ENCODE data around the gene STAMBPL1. TPM values are rescaled to one million over a fixed set of nuclear protein-coding genes. Genes with fewer than 3 reads are reported as not detected.

Gene STAMBPL1
- total and polyA plus RNA-seq, 2 donors (not counting 1 experiment from before 2014, with no cell fraction given) = 45.6 to 72.5 TPM

DNA sequence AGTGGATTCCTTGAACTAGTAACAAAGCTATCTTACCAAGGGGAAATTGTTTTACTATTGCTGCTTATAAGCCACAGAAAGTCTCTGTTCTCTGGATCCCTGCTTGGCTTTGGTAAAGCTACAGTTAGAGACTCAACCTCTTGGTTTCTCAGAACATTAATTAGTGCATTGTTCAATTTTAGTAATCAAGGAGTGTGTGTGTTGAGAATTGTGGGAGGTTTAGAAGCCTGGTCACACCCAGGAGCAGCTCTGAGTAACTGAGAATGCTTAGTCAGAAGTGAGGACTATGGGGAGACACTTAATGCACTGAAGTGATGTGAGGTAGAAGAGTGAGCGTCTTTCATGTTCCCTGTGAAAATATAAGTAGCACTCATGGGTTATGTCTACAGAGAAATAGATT is 80.8 kb downstream of the STAMBPL1 start:
- TF ChIP-seq EZH2 (IDR thresholded peaks at IDR 0.05; ENCODE audit: low read length, missing control alignments) (no peak), CTCF (conservative IDR thresholded peaks at IDR 0.05 in 1 of 2, IDR thresholded peaks at IDR 0.05 in 1 of 2; ENCODE audit: low read depth in 1 of 2, low read length in 2 of 2) (no peak)
- H3K27ac ChIP-seq (ENCODE audit: insufficient read depth, low read length) = no peak overlapping the region
- H3K4me3 ChIP-seq (replicated peaks in 1 of 4; ENCODE audit: control extremely low read depth in 1 of 4, insufficient read depth in 1 of 4, low read depth in 3 of 4, low read length in 4 of 4) = no peak overlapping the region
- no peaks in the 10 kb centered on the region for H3K4me1 ChIP-seq (ENCODE audit: control insufficient read depth, extremely low read depth, insufficient read depth, low read length)
- no peaks in the 10 kb centered on the region for H3K27me3 ChIP-seq (ENCODE audit: control insufficient read depth, insufficient read depth, low read length)
- H3K79me2 ChIP-seq (ENCODE audit: control insufficient read depth, insufficient read depth, low read length) = no peaks in the 10 kb centered on the region
- no peak overlapping the region for H2AFZ ChIP-seq (ENCODE audit: low read length)
- H3K4me2 ChIP-seq (ENCODE audit: extremely low read depth, insufficient read depth, low read length) = no peak overlapping the region
- no peaks in the 10 kb centered on the region for H3K9me3 ChIP-seq (ENCODE audit: control insufficient read depth, insufficient read depth, low read depth, low read length)
- no peaks in the 10 kb centered on the region for H4K20me1 ChIP-seq (ENCODE audit: control insufficient read depth, extremely low read depth, insufficient read depth, low read length)
- no peak for DNase-seq (ENCODE audit: low read depth in 2 of 2)
- H3K36me3 ChIP-seq (ENCODE audit: control insufficient read depth, insufficient read depth, low read length) = no peaks in the 10 kb centered on the region
- H3K9ac ChIP-seq (ENCODE audit: insufficient read depth, low read length) = no peak overlapping the region

GRCh38 chr10:88961266-88961665 is 81.2 kb downstream of the STAMBPL1 start:
- Histone ChIP-seq H3K9ac (ENCODE audit: insufficient read depth, low read length) (no peak overlapping the region), H3K4me3 (replicated peaks in 1 of 4; ENCODE audit: control extremely low read depth in 1 of 4, insufficient read depth in 1 of 4, low read depth in 3 of 4, low read length in 4 of 4) (no peak overlapping the region), H2AFZ (ENCODE audit: low read length) (no peak overlapping the region), H3K27ac (ENCODE audit: insufficient read depth, low read length) (no peak overlapping the region), H3K9me3 (ENCODE audit: control insufficient read depth, insufficient read depth, low read depth, low read length) (no peaks in the 10 kb centered on the region), H4K20me1 (ENCODE audit: control insufficient read depth, extremely low read depth, insufficient read depth, low read length) (no peaks in the 10 kb centered on the region), H3K79me2 (ENCODE audit: control insufficient read depth, insufficient read depth, low read length) (no peaks in the 10 kb centered on the region), H3K36me3 (ENCODE audit: control insufficient read depth, insufficient read depth, low read length) (no peaks in the 10 kb centered on the region), H3K4me2 (ENCODE audit: extremely low read depth, insufficient read depth, low read length) (no peak overlapping the region), H3K27me3 (ENCODE audit: control insufficient read depth, insufficient read depth, low read length) (no peaks in the 10 kb centered on the region), H3K4me1 (ENCODE audit: control insufficient read depth, extremely low read depth, insufficient read depth, low read length) (no peaks in the 10 kb centered on the region)
- DNase-seq (ENCODE audit: low read depth in 2 of 2) = no peak
- TF ChIP-seq EZH2 (IDR thresholded peaks at IDR 0.05; ENCODE audit: low read length, missing control alignments) (no peak), CTCF (conservative IDR thresholded peaks at IDR 0.05 in 1 of 2, IDR thresholded peaks at IDR 0.05 in 1 of 2; ENCODE audit: low read depth in 1 of 2, low read length in 2 of 2) (no peak)

DNA sequence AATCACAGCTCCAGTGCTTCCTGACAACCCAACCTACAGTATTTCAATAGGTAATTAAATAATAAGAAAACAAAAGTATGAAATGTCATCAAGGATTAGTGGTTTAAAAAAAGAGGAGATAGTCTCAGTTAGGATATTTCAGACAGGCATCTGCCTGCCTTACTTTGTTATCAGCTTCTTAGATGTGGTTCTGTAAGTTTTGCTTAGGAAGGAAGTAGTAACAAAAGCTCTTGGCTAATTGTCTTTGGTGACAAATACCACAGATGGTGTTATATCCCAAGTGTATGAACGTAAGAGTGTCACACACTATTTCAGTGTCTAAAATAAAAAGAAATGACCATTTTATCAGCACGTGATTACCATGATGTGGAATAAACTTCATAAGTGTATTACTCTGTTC is 82.3 kb downstream of the STAMBPL1 start:
- H3K4me3 ChIP-seq (replicated peaks in 1 of 4; ENCODE audit: control extremely low read depth in 1 of 4, insufficient read depth in 1 of 4, low read depth in 3 of 4, low read length in 4 of 4) = no peak overlapping the region
- H3K79me2 ChIP-seq (ENCODE audit: control insufficient read depth, insufficient read depth, low read length) = no peaks in the 10 kb centered on the region
- no peaks in the 10 kb centered on the region for H3K27me3 ChIP-seq (ENCODE audit: control insufficient read depth, insufficient read depth, low read length)
- no peaks in the 10 kb centered on the region for H3K36me3 ChIP-seq (ENCODE audit: control insufficient read depth, insufficient read depth, low read length)
- no peak overlapping the region for H3K4me2 ChIP-seq (ENCODE audit: extremely low read depth, insufficient read depth, low read length)
- no peak for DNase-seq (ENCODE audit: low read depth in 2 of 2)
- H3K9ac ChIP-seq (ENCODE audit: insufficient read depth, low read length) = no peak overlapping the region
- no peak overlapping the region for H3K27ac ChIP-seq (ENCODE audit: insufficient read depth, low read length)
- no peaks in the 10 kb centered on the region for H4K20me1 ChIP-seq (ENCODE audit: control insufficient read depth, extremely low read depth, insufficient read depth, low read length)
- no peak overlapping the region for H2AFZ ChIP-seq (ENCODE audit: low read length)
- H3K9me3 ChIP-seq (ENCODE audit: control insufficient read depth, insufficient read depth, low read depth, low read length) = no peaks in the 10 kb centered on the region
- TF ChIP-seq CTCF (conservative IDR thresholded peaks at IDR 0.05 in 1 of 2, IDR thresholded peaks at IDR 0.05 in 1 of 2; ENCODE audit: low read depth in 1 of 2, low read length in 2 of 2) (no peak), EZH2 (IDR thresholded peaks at IDR 0.05; ENCODE audit: low read length, missing control alignments) (no peak)
- no peaks in the 10 kb centered on the region for H3K4me1 ChIP-seq (ENCODE audit: control insufficient read depth, extremely low read depth, insufficient read depth, low read length)
